Natural killer cell (primary cell): ENCODE results near the gene SLC38A3. TPM values are rescaled to one million over a fixed set of nuclear protein-coding genes. Genes with fewer than 3 reads are reported as not detected.

Experiments
- ATAC-seq, 3 donors: fragments of 150-1000 bp in 2 of 3; fragments of 200-7000 bp in 1 of 3; cut with Tn5 transposase; 1 replicate in 1 of 3; 2 replicates in 2 of 3; pipeline ENCODE4 v1.10.0; 2021; ENCODE audit warnings: mild to moderate bottlenecking in 2 of 3, moderate library complexity in 2 of 3
- DNase-seq, 2 donors: peaks; one replicate each; pipeline versions ENCODE4 v3.0.0 to v3.0.0-alpha.2; 2013 to 2021; ENCODE audit warnings: mixed read lengths in 1 of 2
- H3K27ac ChIP-seq: one replicate; pipeline ENCODE4 v1.5.1; 2013; ENCODE audit warnings: mild to moderate bottlenecking, low read length
- H3K27me3 ChIP-seq: one replicate; pipeline ENCODE4 v1.6.1; 2013; ENCODE audit warnings: low read length; ENCODE audit not compliant: control insufficient read depth, insufficient read depth
- H3K36me3 ChIP-seq: one replicate; pipeline ENCODE4 v1.6.1; 2013; ENCODE audit warnings: low read length; ENCODE audit not compliant: control insufficient read depth, insufficient read depth
- H3K4me1 ChIP-seq: one replicate; pipeline ENCODE4 v1.6.1; 2013; ENCODE audit warnings: low read length; ENCODE audit not compliant: control insufficient read depth, insufficient read depth
- H3K4me3 ChIP-seq: one replicate; pipeline ENCODE4 v1.5.1; 2013; ENCODE audit warnings: low read length
- H3K9me3 ChIP-seq: one replicate; pipeline ENCODE4 v1.6.1; 2013; ENCODE audit warnings: low read length; ENCODE audit not compliant: control insufficient read depth, insufficient read depth
- H3K27ac Mint-ChIP-seq, 2 donors: one replicate each; pipeline ENCODE4 v1.8.0; 2022; ENCODE audit warnings: mild to moderate bottlenecking in 2 of 2, mixed read lengths in 2 of 2, moderate library complexity in 1 of 2
- H3K27me3 Mint-ChIP-seq, 2 donors: one replicate each; pipeline ENCODE4 v1.8.0; 2022; ENCODE audit warnings: low read depth in 2 of 2, mixed read lengths in 2 of 2
- H3K36me3 Mint-ChIP-seq: one replicate; pipeline ENCODE4 v1.8.0; 2022; ENCODE audit warnings: mixed read lengths
- H3K4me1 Mint-ChIP-seq, 2 donors: one replicate each; pipeline ENCODE4 v1.8.0; 2022; ENCODE audit warnings: mixed read lengths in 2 of 2
- H3K4me3 Mint-ChIP-seq: one replicate; pipeline ENCODE4 v1.8.0; 2022; ENCODE audit warnings: mild to moderate bottlenecking, moderate library complexity, mixed read lengths
- H3K9me3 Mint-ChIP-seq, 2 donors: one replicate each; pipeline ENCODE4 v1.8.0; 2022; ENCODE audit warnings: mixed read lengths in 2 of 2
- CTCF ChIP-seq: fragments of 200-600 bp; IDR thresholded peaks from one replicate; pipeline ENCODE4 v1.8.0; 2022; ENCODE audit warnings: antibody characterized with exemption
- WGBS: methylation state at CpG from one replicate; pipeline ENCODE4 v1.1.7; 2013; ENCODE audit warnings: missing lambda C conversion rate; ENCODE audit not compliant: insufficient coverage; 5-methylcytosine and 5-hydroxymethylcytosine counted together
- intact Hi-C: fragments of 100-400 bp; cut with micrococcal nuclease; formaldehyde crosslinking; loops from one replicate; pipeline ENCODE4 v1.14.2; 2022
- total RNA-seq, 4 donors: library from RNA; stranded (reverse); fragments of 120-200 nt in 1 of 4; gene quantifications; one replicate each; pipeline versions ENCODE4 v1.2.3 to v1.2.4, GENCODE V29; 2013 to 2022

The SLC38A3 gene
- total RNA-seq, 3 donors from 2014 or later (not counting 1 experiment from before 2014, with no cell fraction given), result 0.82 TPM; not detected in 2

GRCh38 chr3:50249457-50249856 is 44.4 kb downstream of the SLC38A3 start:
- Mint-ChIP-seq H3K36me3 (no peaks in the 10 kb centered on the region), H3K27ac (peak overlapping the region; percentile 72 to 95), H3K4me1 (peaks cover 47 to 80% of the 10 kb centered on the region in 2 donors), H3K4me3 (no peak overlapping the region), H3K9me3 (no peaks in the 10 kb centered on the region), H3K27me3 (no peaks in the 10 kb centered on the region)
- H3K27ac ChIP-seq, result no peak overlapping the region
- no peak for DNase-seq
- H3K4me3 ChIP-seq, result no peak overlapping the region
- intact Hi-C loops, result no loop called here
- 97% methylated on average over 5 of the region's 5 CpGs for WGBS
- no peaks in the 10 kb centered on the region for H3K27me3 ChIP-seq
- peaks cover 95% of the 10 kb centered on the region for H3K4me1 ChIP-seq
- TF ChIP-seq CTCF, result no peak
- H3K9me3 ChIP-seq, result no peaks in the 10 kb centered on the region
- no peak for ATAC-seq
- H3K36me3 ChIP-seq, result peaks cover 42% of the 10 kb centered on the region

- peaks cover 38 to 74% of the 10 kb centered on the region in 2 donors for H3K4me1 Mint-ChIP-seq
- H3K4me3 Mint-ChIP-seq, result peak overlapping the region; percentile 28
- no peak for DNase-seq
- Histone ChIP-seq H3K4me3 (no peak overlapping the region), H3K27ac (no peak overlapping the region), H3K4me1 (peaks cover 94% of the 10 kb centered on the region), H3K36me3 (peaks cover 50% of the 10 kb centered on the region), H3K9me3 (no peaks in the 10 kb centered on the region), H3K27me3 (no peaks in the 10 kb centered on the region)
- H3K27me3 Mint-ChIP-seq, result no peaks in the 10 kb centered on the region
- 95% methylated on average over 4 of the region's 4 CpGs for WGBS
- no peak for ATAC-seq
- H3K27ac Mint-ChIP-seq, result peak overlapping the region; percentile 72 to 95
- no peaks in the 10 kb centered on the region for H3K9me3 Mint-ChIP-seq
- no peak for TF ChIP-seq CTCF
- intact Hi-C loops, result no loop called here
- H3K36me3 Mint-ChIP-seq, result no peaks in the 10 kb centered on the region
Observed at GRCh38 chr3:50250514-50250913, 45.4 kb downstream of the SLC38A3 start.

DNA sequence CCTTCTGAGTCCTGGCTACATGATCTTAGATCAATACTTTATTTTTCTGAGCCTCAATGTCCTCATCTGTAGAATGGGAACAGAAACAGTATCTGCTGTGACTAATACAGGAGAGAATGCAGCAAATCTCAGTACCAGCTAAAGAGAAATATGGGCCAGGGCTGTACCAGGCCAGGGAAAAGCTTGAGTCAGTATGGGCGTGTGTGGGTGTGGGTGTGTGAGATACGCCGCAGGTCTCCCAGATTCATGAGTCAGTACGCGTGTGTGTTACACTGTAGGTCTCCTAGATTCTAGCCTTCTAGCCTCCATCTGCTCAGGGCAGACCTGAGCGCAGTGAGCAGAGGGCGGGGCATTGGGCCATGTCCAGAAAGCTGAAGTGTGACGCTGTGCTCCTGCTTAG is 46.1 kb downstream of the SLC38A3 start:
- Histone ChIP-seq H3K4me1 (peaks cover 86% of the 10 kb centered on the region), H3K36me3 (peaks cover 52% of the 10 kb centered on the region), H3K27ac (no peak overlapping the region), H3K27me3 (no peaks in the 10 kb centered on the region), H3K9me3 (no peaks in the 10 kb centered on the region), H3K4me3 (no peak overlapping the region)
- Mint-ChIP-seq H3K9me3 (no peaks in the 10 kb centered on the region), H3K36me3 (no peaks in the 10 kb centered on the region), H3K27ac (peak overlapping the region; percentile 72 to 95), H3K4me1 (peaks cover 32 to 67% of the 10 kb centered on the region in 2 donors), H3K4me3 (no peak overlapping the region), H3K27me3 (no peaks in the 10 kb centered on the region)
- ATAC-seq (no peak), DNase-seq (no peak)
- 85% methylated on average over 8 of the region's 8 CpGs for WGBS
- no peak for TF ChIP-seq CTCF
- intact Hi-C loops, result no loop called here

- DNase-seq (no peak), ATAC-seq (peak in 1 of 3 donors; percentile 69)
- Histone ChIP-seq H3K9me3 (no peaks in the 10 kb centered on the region), H3K27me3 (no peaks in the 10 kb centered on the region), H3K4me1 (peaks cover 57% of the 10 kb centered on the region), H3K4me3 (no peak overlapping the region), H3K36me3 (peaks cover 70% of the 10 kb centered on the region), H3K27ac (no peak overlapping the region)
- Mint-ChIP-seq H3K4me3 (no peak overlapping the region), H3K27me3 (no peaks in the 10 kb centered on the region), H3K36me3 (no peaks in the 10 kb centered on the region), H3K9me3 (no peaks in the 10 kb centered on the region), H3K4me1 (peaks cover 19 to 52% of the 10 kb centered on the region in 2 donors), H3K27ac (peak overlapping the region in 1 of 2 donors; percentile 77)
- TF ChIP-seq CTCF, result no peak
- WGBS, result 81% methylated on average over 8 of the region's 8 CpGs
- intact Hi-C loops, result no loop called here
Observed at GRCh38 chr3:50254577-50255250, 49.6 kb downstream of the SLC38A3 start.
